HG02840 (cell line): Measurements from ENCODE around the gene C3orf62.
"Not testable (repeated sequence)": the region's sequence is repeated elsewhere in the genome, so short reads cannot be mapped to it uniquely, and the experiment has no call there.

Source experiments
- ATAC-seq: cut with Tn5 transposase; IDR thresholded peaks from one replicate; pipeline ENCODE4 v1.9.1; 2021; ENCODE audit warnings: mild to moderate bottlenecking, moderate library complexity, moderate number of reproducible peaks; ENCODE audit not compliant: unreplicated experiment, low FRiP score

C3orf62 gene

DNA sequence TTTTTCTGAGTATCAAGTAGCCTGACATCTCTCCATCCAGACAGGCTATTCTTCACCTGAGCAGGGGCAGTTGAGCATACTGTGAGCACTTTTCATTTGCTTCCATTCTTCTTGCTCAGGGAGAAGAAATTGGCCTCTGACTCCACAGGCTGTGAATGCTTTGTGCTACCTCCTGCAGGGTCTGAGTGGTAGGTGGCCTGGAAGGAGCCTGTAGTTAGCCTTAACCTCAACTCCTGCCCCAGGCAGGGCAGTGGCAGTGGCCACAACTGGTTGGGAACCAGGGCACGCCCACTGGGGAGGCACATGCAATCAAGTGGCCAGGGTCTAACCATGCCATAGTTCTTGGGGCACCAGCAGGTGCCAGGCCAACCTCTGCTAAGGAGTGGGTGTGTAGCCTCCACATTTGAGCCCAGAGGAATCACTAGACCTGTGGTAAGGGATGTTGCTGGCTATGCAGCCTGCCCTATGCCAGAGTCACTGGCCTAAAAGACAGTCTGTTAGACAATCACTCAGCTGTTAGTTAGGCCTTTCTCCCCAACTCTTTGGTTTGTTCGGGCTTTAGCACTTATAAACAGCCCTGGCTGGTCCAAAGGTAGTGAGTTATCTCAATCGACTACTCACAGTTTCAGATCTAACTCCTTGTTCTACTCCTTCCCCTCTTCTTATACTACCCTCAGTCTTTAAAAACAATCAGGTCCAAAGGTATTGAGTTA lies 7.4 kb downstream of the C3orf62 start:
- ATAC-seq: no peak

DNA sequence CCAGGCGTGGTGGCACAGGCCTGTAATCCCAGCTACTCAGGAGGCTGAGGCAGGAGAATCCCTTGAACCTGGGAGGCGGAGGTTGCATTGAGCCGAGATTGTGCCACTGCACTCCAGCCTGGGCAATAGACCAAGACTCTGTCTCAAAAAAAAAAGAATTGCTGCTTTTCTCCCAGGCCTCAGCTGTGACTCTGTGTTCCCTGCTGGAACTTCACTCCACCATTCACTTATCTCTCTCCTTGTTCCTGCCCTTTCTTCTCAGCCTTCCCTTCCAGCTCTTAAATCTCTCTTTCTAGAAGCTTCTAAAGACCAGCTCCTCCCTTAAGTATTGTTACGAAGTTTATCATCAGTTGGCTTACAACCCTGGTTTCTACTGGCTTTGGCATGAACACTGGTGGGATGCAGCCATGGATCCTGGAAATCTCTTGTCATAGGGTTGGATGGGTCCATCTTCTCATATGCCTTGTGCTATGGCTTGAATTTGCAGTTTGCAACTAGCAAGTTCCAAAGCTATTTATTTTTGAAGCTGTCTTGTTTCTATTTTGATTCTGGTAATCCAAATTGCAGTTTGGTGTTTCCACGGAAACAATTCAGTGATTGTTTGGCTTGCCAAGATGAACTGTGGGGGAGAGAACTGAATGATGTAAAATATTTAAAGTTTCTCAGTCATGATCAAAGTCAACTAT lies 10.5 kb downstream of the C3orf62 start:
- ATAC-seq: no peak

DNA sequence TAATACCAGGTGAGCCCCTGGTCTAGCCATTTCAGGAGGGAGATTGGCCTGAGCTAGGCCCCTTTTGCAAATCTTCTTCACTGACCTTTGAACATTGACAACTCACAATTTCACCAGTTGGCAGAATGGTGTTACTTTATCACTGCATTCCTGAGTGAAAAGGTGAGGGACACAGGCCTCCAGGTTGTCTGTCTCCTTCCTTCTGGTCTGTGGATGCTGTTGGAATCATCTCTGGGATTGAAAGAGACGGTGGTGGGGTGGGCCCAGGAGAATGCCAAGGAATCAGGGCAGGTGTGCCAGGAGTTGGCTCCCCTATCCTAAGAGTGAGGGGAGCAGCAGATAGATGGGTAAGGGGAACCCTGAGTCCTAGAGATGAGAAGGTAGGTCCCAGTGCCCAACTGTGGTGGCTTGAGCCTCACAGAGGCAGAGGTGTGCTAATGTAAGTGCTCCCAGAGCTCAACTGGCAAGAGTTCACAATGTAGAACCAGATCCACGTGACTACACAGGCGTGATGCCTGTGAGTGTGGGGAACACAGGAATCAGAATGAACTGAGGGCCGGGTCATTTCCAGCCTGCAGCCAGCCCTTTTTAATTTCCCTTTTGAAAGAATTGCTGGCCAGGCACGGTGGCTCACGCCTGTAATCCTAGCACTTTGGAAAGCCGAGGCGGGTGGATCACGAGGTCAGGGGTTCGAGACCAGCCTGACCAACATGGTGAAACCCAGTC lies 11.2 kb downstream of the C3orf62 start:
- ATAC-seq: no peak

DNA sequence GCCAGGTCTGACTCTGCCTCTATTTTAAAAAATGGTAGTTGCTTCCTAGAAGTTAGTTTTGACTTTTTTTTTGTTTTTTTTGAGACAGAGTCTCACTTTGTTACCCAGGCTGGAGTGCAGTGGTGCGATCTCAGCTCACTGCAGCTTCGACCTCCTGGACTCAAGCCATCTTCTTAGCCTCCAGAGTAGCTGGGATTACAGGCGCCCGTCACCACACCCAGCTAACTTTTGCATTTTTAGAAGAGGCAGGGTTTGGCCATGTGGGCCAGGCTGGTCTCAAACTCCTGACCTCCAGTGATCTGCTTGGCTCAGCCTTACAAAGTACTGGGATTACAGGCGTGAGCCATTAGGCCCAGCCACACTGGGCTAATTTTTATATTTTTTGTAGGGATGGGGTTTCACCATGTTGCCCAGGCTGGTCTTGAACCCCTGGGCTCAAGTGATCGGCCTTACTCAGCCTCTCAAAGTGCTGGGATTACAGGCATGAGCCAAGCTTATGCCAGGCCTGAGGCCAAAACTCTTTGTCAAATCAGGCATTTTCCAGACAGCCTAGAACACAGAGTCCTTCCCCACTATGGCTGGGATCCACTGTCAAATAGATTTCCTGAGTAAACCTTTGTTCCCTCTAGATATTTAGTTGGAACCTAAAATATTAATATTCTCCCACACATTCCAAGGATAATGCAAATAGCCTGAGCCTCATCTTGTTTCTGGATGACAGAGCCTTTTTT lies 13.7 kb downstream of the C3orf62 start:
- ATAC-seq: no peak

DNA sequence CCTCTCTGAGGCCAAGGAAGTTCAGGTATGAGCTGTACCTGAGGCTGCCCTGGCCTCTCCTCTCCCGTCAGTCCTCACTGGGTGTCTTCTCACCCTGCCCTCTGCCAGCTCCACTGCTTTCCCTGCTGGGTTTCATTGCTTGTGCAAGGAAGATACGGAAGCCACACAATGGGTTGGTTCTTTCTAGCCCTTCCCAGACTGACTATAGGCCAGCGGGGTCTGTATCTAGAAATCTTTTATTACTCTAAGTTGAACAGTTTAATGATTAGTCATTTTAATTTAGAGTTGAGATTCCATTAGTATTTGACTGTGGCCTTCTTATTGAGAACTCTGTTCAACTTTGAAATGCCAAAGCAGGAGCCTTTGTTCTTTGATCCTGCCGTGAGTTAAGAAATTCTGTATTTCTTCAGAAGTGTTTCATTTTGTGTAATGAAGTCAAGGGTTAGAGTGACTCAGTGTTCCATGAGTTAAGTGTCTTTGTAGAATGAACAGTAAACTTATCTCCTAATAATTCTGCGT lies 16.2 kb downstream of the C3orf62 start:
- no peak for ATAC-seq

DNA sequence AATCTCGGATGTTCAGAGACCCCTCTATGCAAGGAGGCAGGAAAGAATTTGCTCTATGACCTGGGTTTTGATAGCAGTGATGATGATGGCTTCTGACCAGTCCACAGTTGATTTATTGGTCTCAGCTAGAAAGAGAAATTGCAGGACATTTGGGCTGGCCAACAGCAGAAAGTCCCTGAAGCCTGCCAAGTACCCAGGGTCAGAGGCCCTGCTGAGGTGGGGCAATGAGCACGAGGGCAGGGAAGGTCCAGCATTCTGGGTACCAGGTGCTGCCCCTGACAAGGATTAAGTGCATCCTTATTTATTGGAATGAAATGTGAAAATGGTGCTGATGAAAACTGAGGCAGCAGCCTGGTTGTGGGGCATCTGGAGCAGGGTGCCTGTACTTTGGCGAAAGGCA lies 19.8 kb downstream of the C3orf62 start:
- ATAC-seq: no peak

DNA sequence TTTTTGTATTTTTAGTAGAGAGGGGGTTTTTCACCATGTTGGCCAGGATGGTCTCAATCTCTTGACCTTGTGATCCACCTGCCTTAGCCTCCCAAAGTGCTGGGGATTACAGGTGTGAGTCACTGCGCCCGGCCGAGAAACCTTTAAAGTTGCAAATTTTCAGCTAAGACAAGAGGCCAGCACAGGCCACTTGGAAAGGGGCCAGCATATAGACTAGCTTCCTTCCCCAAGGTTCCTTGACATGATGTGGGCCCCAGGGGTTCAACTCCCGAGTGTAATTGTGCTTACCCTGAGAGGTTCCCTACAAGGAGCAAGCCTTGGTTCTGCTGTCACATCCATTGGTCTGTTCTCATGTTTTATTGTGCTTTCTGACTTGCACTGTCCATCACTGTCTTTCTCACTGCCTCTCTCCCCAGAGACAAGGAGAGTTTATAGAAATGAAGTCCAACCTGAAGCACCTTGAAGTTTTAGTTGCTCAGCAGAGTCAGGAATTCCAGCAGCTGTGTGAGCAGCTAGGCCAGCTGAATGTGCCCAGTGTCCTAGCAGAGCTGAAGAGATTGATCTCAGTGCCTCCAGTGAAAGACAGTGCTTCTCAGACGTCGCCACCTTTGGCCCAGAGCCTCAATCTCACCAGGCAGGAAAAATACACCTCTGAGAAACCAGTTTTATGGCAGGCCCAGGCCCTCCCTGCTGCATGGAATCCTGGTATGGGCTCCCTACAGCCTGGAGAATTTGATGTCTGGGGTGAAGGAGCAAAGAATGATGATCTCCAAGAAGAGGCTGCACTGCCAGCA lies 21.1 kb downstream of the C3orf62 start:
- ATAC-seq: no peak

DNA sequence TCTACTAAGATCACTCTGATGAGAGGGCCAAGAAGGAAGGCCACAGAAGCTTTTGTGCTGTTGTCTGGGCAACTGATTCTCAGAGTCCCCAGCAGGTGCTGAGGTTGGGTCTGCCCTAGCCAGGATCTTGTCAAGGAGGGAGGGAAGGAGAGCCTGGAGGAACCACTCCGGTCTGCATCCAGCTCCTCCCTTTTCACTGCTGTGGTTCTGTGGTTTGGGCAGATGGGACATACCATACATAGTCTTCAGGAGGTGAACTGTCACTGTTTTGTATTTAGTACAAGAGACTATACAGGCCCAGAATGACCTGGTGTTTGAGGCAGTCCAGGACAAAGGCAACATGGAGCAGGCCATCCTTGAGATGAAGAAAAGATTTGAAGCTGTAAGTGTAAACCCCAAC lies 21.9 kb downstream of the C3orf62 start:
- no peak for ATAC-seq

DNA sequence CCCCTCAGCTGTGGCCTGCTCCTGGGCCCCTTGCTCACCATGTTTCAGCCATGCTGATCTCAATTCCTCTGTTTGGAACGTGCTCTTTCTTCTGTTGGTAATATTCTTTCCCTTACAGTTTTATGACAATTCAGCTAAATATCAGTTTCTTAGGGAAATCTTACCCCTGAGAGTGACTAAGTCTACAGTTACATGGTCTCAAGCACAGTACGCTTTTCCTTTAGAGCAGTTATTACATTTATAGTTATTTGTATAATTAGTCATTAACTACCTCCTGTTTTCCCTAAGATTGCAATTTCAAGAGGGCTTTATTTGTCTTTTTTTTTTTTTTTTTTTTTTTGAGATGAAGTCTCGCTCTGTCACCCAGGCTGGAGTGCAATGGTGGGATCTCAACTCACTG lies 23.5 kb downstream of the C3orf62 start:
- no peak for ATAC-seq

DNA sequence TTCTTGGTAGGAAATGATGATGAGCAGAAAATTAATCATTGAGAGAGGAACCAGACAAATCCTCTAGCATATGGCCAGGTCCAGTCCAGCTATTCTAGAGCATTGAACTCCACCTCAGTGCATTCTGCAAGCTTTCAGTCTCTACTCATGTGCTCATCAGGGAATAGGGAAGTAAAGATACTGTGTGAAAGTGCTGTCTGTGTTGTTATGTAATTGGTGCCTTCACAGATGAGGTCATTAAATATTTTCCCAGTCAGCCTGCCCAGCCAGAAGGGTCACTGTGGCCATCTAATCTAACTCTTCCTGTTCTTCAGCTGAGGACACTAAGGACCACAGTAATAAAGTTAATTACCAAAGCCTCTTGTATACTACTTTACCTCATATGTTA lies 28.2 kb downstream of the C3orf62 start:
- ATAC-seq: no peak

DNA sequence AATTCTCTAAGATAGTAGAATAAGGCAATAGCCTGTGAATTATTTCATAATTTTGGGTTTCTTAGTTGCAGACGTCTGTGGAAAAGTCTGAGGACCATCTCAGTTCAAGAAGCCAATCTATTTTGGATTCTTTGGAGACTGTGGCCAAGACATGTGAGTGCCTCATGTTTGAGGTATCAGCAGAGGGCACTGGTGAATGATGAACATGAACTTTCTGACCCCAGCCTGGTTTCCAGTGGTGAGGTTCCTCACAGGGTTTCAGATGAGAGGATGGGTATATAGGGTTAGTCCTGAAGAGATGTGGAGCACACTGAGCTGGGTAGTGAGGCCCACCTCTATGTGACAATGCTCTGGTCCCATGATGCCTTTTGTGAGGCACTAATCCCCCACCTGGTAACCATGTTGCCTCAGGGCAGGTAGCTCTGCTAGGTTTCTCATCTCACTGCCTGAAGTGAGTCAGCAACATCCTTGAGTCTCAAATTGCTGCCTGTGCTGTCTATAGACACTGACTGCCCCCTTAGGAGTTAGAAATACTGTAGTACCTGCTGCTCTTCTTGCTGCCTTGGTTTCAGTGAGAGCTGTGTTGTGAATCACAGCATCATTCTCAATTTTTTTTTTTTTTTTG lies 32.3 kb downstream of the C3orf62 start:
- ATAC-seq: no peak

DNA sequence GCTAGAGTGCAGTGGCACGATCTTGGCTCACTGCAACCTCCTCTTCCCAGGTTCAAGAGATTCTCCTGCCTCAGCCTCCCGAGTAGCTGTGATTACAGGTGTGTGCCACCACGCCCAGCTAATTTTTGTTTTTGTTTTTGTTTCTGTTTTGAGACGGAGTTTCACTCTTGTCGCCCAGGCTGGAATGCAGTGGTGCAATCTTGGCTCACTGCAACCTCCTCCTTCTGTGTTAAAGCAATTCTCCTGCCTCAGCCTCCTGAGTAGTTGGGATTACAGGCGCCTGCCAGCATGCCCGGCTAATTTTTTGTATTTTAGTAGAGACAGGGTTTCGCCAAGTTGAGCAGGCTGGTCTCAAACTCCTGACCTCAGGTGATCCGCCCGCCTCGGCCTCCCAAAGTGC lies 36.9 kb downstream of the C3orf62 start:
- not testable (repeated sequence) for ATAC-seq

DNA sequence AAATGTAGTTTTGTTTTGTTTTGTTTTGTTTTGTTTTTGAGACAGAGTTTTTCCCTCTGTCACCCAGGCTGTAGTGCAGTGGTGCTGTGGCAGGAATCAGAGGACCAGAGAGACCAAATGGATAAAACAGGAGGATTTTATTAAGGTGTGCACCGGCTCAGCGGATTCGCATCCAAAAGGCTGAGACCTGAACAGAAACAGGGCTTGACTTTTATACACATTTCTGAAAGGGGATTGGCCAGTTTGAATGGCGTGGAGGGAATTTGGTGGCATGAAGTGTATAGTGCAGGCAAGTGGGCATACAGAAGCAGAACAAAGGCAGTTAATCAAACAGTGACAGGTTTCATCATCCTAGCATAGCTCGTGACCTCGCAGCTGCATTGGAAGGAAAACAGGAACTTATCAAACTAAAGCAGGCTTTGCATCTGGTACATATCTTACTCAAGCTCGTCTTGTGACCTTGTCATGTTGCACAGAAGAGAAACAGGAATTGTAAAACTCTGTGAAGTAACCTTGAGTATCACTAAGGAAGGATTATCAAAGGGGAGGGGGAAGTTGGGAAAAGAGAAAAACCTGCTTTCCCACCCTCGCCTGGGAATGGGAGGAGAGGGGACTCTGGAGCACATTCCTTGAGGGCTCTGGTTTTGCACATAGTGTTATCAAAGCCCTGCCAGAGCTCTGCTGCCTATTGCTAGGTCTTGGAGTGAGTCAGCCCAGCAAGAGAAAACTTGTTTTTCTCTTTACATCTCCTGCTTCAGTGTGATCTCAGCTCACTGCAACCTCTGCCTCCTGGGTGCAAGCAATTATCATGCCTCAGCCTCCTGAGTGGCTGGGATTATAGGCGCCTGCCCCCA lies 38.5 kb downstream of the C3orf62 start:
- ATAC-seq: no peak

DNA sequence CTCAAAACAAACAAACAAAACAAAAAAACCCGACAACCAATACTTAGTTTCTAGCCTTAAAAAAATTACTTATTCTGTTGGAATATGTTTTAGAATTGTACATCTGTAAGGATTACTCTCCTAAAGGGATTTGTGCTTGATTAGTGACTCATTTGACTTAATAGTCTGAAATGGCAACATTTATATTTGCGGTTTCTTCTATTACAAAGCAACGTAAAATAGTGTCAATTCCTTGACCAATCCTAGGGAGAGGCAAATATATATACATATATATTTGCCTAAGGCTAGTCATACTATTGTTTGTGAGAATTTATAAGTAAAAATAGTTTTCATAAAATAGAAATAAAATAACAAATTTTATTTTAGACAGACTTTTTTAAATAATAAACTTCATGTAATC lies 39.7 kb downstream of the C3orf62 start:
- no peak for ATAC-seq

DNA sequence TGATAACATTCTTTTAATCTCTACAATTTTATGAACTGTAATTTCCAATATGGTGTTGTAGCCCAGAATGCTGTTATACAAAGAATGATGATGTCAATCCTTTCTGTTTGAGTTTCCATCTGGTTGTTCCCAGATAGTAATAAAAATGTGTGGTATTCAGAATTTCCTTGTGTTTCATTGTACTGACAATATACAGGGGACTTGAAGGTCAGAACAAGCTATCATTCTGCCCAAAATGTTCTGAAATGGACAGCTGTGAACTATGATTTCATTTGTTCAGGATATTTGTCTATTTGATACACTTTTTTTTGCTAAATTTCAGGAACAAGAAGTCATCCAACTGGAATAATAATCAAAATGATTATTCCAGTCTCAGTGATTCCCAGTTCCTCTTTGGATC lies 40.8 kb downstream of the C3orf62 start:
- no peak for ATAC-seq

DNA sequence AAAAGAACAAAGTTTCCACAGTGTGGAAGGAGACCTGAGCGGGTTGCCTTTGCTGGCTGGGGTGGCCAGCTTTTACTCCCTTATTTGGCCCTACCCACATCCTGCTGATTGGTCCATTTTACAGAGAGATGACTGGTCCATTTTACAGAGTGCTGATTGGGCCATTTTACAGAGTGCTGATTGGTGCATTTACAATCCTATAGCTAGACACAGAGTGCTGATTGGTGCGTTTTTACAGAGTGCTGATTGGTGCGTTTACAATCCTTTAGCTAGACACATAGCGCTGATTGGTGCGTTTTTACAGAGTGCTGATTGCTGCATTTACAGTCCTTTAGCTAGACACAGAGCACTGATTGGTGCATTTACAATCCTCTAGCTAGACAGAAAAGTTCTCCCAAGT lies 48.2 kb downstream of the C3orf62 start:
- ATAC-seq: not testable (repeated sequence)

DNA sequence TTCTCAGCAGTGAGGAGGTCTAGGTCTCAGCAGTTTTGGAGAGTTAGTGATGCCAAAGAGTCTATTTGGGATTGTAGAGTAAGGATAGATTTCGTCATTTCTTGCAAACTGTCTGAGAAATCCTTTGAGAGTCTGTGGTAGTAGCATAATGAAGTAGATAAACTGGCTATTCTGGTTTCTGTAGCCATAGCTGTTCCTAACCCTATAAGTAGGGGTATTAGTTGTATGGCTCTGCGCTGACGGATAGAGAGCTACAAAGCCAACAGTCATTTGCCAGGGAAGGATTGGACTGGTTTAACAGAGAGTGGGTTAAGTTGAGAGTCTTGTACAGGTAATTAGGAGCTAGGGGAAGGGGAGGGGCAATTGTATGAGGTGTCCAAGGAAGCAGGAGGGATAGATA lies 55.0 kb downstream of the C3orf62 start:
- no peak for ATAC-seq

DNA sequence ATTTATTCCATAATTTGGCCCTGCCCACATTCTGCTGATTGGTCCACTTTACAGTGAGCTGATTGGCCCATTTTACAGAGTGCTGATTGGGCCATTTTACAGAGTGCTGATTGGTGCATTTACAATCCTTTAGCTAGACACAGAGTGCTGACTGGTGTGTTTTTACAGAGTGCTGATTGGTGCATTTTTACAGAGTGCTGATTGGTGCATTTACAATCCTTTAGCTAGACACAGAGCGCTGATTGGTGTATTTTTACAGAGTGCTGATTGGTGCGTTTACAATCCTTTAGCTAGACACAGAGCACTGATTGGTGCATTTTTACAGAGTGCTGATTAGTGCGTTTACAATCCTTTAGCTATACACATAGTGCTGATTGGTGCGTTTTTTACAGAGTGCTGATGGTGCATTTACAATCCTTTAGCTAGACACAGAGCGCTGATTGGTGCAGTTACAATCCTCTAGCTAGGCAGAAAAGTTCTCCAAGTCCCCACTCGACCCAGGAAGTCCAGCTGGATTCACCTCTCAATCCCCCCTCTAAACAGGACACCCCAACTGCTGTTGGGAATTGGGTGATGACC lies 56.0 kb downstream of the C3orf62 start:
- not testable (repeated sequence) for ATAC-seq
